HG03175 (cell line): Measurements from ENCODE around the gene CELSR2.

Experiments
- ATAC-seq: cut with Tn5 transposase; IDR thresholded peaks from one replicate; pipeline ENCODE4 v1.9.1; 2021; ENCODE audit warnings: mild to moderate bottlenecking, moderate library complexity; ENCODE audit not compliant: unreplicated experiment

The CELSR2 gene

DNA sequence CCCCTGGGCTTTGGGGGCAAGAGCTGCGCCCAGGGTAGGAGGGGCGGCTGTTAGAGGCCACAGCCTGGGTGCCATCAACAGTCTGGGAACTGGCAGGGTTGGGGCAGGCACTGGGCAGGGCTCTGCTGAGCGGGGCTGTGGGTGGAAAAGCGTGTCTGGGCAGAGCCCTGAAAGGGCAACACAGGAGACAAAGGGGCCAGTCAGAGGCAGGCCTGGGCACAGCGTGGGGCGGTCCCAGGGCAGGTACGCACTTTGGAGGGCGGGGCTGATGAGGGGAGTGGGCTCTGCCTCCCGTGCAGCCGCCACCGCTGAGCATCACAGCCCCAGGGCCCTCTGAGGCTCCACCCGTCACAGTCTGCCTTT, 13.9 kb downstream of the CELSR2 start:
- ATAC-seq, result no peak

- ATAC-seq, result peak; percentile 77
These were observed 14.4 kb downstream of the CELSR2 start for GRCh38 chr1:109263597-109264378.

DNA sequence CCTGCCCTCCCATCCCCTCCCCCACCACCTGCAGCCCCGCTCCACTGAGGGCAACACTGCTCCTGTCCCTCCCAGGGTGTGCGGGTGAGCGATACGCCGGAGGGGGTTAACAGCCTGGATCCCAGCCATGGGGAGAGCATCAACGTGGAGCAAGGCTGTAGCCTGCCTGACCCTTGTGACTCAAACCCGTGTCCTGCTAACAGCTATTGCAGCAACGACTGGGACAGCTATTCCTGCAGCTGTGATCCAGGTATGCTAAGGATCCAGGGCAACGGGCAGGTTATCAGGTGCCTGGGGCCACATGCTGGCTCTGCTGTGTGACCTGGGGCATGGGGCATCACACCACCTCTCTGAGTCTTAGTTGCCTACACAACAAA, 15.0 kb downstream of the CELSR2 start:
- ATAC-seq, result no peak

DNA sequence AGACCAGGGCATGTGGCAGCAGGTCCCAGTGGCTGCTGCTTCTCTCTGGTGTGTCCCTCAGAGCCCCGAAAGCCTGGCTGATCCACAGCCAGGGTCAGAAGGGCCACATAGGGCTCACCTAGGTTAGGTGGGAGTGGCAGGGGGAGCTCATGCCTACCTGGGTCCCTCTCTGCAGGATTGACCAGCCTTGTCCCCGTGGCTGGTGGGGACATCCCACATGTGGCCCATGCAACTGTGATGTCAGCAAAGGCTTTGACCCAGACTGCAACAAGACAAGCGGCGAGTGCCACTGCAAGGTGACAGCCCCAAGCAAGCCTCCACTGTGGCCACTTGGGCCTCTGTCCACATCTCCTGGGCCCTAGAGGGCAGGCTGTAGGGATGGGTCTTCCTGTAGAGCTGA, 15.7 kb downstream of the CELSR2 start:
- ATAC-seq, result no peak

- ATAC-seq, result no peak
These were observed 16.5 kb downstream of the CELSR2 start for GRCh38 chr1:109265741-109266330.

DNA sequence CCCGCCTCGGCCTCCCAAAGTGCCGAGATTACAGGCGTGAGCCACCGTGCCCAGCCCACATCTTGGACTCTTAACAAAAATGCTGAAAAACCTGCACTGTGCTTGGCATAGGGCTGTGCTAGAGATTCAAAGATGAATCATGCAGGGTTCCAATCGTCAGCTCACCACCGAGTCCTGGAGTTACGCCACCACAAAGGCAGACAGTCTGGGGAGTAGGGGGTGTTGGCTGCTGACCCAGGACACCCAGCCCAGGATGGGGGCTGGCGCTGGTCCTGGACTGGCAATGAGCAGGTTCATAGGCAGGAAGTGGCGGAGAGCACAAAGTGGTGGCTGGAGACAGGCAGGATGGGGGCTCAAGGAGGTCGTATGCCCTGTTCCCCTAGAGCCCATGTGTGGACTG, 17.6 kb downstream of the CELSR2 start:
- no peak for ATAC-seq

GRCh38 chr1:109267743-109268300, 18.5 kb downstream of the CELSR2 start:
- no peak for ATAC-seq

GRCh38 chr1:109268431-109269211, 19.3 kb downstream of the CELSR2 start:
- no peak for ATAC-seq

DNA sequence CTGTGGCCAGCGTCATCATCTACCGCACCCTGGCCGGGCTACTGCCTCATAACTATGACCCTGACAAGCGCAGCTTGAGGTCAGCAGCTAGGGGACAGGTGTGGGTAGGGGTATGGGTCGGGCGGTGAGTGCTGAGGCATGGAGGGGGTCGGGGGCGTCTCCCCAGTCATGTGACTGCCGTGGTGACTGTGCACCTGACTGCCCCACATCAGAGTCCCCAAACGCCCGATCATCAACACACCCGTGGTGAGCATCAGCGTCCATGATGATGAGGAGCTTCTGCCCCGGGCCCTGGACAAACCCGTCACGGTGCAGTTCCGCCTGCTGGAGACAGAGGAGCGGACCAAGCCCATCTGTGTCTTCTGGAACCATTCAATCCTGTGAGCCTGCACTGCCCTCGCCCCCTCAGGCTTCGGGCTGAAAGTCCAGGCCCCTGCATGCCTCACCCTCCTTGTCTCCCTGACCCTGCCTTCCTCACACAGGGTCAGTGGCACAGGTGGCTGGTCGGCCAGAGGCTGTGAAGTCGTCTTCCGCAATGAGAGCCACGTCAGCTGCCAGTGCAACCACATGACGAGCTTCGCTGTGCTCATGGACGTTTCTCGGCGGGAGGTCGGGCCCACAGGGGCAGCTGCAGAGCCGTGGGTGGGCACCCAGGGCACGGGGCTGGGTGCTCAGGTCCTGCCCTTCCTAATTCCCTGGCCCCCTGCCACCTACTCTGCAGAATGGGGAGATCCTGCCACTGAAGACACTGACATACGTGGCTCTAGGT, 20.1 kb downstream of the CELSR2 start:
- no peak for ATAC-seq

DNA sequence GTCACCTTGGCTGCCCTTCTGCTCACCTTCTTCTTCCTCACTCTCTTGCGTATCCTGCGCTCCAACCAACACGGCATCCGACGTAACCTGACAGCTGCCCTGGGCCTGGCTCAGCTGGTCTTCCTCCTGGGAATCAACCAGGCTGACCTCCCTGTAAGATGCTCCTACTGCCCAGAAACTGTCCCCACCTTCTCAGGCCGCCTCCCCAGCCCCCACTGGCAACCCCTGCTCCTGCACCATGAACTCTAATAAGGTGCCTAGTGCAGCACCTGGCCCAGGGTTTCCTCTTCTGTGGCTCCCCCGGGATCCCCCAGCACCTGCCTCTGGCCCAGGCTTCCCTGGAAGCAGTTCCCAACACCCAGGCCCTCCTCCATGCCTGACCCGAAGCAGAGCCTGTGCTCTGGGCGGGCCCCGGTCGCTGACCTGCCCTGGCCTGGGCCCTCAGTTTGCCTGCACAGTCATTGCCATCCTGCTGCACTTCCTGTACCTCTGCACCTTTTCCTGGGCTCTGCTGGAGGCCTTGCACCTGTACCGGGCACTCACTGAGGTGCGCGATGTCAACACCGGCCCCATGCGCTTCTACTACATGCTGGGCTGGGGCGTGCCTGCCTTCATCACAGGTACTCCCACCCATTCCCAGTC, 20.8 kb downstream of the CELSR2 start:
- no peak for ATAC-seq

DNA sequence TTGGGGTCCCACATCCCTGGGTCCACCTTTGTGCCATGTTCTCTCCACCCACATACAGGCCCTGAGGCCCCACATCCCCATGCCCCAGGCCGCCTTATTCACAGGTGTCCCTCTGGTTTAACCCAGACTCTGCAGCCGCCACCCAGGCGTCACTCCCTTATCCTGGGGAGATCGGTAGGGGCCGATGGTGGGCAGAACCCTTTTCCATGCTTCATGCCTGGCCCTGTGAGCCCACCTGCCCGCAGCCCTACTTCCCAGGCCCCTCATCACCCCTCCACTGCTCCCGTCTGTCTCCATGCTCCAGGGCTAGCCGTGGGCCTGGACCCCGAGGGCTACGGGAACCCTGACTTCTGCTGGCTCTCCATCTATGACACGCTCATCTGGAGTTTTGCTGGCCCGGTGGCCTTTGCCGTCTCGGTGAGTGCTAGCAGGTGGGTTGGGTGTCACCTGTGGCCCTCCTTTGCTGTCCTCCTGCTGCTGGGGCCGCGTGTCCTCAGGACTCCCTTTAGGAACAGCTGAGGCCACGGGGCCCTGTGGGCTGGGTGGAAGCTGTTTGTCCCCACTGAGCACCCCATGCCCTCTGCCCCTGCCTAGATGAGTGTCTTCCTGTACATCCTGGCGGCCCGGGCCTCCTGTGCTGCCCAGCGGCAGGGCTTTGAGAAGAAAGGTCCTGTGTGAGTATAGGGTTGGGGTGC, 21.4 kb downstream of the CELSR2 start:
- no peak for ATAC-seq

GRCh38 chr1:109271458-109271857, 22.1 kb downstream of the CELSR2 start:
- ATAC-seq, result no peak

- no peak for ATAC-seq
These were observed 22.9 kb downstream of the CELSR2 start for GRCh38 chr1:109272021-109272799.

DNA sequence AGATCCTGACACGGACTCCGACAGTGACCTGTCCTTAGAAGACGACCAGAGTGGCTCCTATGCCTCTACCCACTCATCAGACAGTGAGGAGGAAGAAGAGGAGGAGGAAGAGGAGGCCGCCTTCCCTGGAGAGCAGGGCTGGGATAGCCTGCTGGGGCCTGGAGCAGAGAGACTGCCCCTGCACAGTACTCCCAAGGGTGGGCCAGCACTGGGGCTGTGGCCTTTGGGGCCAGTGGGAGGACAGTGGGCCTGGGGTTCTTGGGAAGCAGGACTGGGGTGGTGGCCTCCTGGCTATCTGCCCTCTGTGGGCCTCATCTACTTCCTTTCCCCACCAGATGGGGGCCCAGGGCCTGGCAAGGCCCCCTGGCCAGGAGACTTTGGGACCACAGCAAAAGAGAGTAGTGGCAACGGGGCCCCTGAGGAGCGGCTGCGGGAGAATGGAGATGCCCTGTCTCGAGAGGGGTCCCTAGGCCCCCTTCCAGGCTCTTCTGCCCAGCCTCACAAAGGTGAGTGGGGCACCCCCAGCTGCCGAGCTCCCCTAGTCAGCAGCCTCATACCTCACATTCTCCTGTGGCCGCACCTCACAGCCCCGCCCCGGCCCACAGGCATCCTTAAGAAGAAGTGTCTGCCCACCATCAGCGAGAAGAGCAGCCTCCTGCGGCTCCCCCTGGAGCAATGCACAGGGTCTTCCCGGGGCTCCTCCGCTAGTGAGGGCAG, 23.6 kb downstream of the CELSR2 start:
- ATAC-seq, result no peak

- ATAC-seq, result no peak
These were observed 24.4 kb downstream of the CELSR2 start for GRCh38 chr1:109273570-109274288.

- ATAC-seq, result no peak
These were observed 25.5 kb downstream of the CELSR2 start for GRCh38 chr1:109274533-109275476.
